BJ (cell line): ENCODE data around the gene PLXNB2. TPM values are rescaled to one million over a fixed set of nuclear protein-coding genes. Genes with fewer than 3 reads are reported as not detected.

Source experiments
- CTCF ChIA-PET: fragments of 350-600 bp; formaldehyde crosslinking; extraction: SDS; loops from one replicate; lab custom pipeline; 2021; ENCODE audit warnings: antibody characterized with exemption, inconsistent platforms; lab: Yijun Ruan, JAX
- POLR2A ChIA-PET: fragments of 300-600 bp; sonication (Branson Sonifier 250); formaldehyde crosslinking; extraction: SDS; loops from one replicate; lab custom pipeline; 2021; ENCODE audit warnings: antibody characterized with exemption; lab: Charles Lee
- DNase-seq: peaks from one replicate; pipeline ENCODE4 v3.0.0-alpha.2; 2011; ENCODE audit warnings: low read depth
- H3K27me3 ChIP-seq: 2 replicates; pipeline ENCODE4 v1.6.0; 2011; ENCODE audit warnings: low read length; ENCODE audit not compliant: control insufficient read depth, insufficient read depth
- H3K36me3 ChIP-seq: 2 replicates; pipeline ENCODE4 v1.5.1; 2011; ENCODE audit warnings: low read length; ENCODE audit not compliant: control insufficient read depth, insufficient read depth
- H3K4me3 ChIP-seq: 2 replicates; pipeline ENCODE4 v1.5.1; 2011; ENCODE audit warnings: low read depth, mild to moderate bottlenecking, control low read depth, low read length
- polyA plus RNA-seq: library from polyadenylated mRNA; depleted of rRNA; stranded (reverse); fragments of >200 nt; gene quantifications from 2 replicates; pipeline ENCODE4 v1.2.3, GENCODE V29; 2011
- TF ChIP-seq, protein P1 (sequence below): IDR thresholded peaks from 2 replicates; pipeline ENCODE4 v1.5.1; 2011; ENCODE audit warnings: low read depth, mild to moderate bottlenecking, control low read depth, inconsistent platforms, low read length, moderate library complexity; ENCODE audit not compliant: insufficient read depth

PLXNB2 gene
- polyA plus RNA-seq, 1 experiment, result 143 TPM

DNA sequence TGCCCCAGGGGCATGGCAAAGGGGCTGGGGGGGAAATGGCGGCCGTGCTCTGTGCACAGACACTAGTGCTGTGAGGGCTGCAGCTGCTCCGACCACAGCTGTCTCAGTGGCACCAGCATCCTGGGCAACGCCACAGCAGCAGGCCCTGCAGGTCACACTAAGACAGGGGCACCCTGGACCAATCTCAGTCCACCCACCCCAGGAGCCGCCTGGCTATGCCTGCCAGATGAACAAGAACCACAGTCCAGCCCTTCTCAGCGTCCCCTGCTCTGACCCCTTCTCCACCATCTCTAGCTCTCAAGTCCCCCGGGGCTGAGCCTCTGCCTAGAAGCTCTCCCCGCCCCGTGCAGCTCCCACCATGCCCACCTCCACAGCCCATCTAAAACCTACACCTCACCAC is 79.1 kb downstream of the PLXNB2 start:
- Histone ChIP-seq H3K4me3 (no peak overlapping the region), H3K27me3 (no peaks in the 10 kb centered on the region), H3K36me3 (peaks cover 24% of the 10 kb centered on the region)
- DNase-seq, result no peak
- ChIA-PET CTCF (interaction anchor here (2.2 kb wide), 1 partner anchor 8 kb away, joined by 9 read pairs; no protein-coding TSS in a partner anchor), POLR2A (no interaction called here)
- TF ChIP-seq, protein P1, sequence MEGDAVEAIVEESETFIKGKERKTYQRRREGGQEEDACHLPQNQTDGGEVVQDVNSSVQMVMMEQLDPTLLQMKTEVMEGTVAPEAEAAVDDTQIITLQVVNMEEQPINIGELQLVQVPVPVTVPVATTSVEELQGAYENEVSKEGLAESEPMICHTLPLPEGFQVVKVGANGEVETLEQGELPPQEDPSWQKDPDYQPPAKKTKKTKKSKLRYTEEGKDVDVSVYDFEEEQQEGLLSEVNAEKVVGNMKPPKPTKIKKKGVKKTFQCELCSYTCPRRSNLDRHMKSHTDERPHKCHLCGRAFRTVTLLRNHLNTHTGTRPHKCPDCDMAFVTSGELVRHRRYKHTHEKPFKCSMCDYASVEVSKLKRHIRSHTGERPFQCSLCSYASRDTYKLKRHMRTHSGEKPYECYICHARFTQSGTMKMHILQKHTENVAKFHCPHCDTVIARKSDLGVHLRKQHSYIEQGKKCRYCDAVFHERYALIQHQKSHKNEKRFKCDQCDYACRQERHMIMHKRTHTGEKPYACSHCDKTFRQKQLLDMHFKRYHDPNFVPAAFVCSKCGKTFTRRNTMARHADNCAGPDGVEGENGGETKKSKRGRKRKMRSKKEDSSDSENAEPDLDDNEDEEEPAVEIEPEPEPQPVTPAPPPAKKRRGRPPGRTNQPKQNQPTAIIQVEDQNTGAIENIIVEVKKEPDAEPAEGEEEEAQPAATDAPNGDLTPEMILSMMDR, result no peak

DNA sequence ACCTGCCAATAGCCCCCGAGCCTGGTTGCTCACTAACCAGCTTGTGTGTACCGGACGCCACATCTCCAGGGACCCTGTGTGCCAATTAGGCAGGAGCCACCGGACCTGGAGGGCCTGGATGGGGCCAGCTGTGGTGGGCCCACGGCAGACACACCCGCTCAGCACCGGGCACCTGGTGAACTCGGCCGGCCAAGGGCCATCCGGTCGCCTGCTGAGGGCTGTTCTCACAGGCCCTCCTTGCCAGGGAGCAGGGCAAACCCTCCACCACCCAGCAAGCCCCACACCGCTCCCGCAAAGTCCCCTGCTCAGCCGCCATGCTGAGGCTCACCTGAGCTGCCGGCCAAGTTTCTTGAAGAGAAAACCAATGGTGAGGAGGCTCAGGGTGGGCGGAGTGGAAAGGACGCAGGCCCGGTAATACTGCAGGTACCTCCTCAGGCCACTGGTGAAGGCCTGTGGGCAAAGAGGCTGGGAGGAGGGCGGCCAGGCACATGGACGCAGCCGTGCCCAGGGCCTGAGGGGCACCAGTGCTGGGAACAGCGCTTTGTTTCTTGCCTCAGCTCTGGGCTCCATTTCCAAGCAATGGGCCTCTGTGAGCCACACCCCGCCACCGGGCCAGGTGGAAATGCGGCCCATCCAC is 79.7 kb downstream of the PLXNB2 start:
- H3K4me3 ChIP-seq, result no peak overlapping the region
- TF ChIP-seq, protein P1, result no peak
- peaks cover 25% of the 10 kb centered on the region for H3K36me3 ChIP-seq
- ChIA-PET CTCF (interaction anchor here (2.2 kb wide), 1 partner anchor 9 kb away, joined by 9 read pairs; no protein-coding TSS in a partner anchor), POLR2A (no interaction called here)
- H3K27me3 ChIP-seq, result no peaks in the 10 kb centered on the region
- DNase-seq, result no peak

DNA sequence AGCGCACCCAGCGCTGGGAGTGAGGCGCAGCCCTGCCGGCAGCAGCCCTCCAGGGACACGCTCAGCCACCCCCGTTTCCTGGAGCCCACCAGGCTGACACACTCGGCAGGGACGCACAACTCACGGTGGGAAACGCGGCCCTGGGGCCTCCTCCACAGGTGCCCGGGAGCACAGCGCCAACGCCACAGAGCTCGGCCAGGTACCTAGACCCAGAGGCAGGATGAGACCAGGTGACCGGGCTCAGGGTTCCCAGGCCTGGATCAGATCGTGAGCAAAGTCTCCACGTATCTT is 80.6 kb downstream of the PLXNB2 start:
- Histone ChIP-seq H3K4me3 (no peak overlapping the region), H3K27me3 (no peaks in the 10 kb centered on the region), H3K36me3 (peaks cover 28% of the 10 kb centered on the region)
- DNase-seq, result no peak
- TF ChIP-seq, protein P1, result no peak
- CTCF ChIA-PET, result interaction anchor here (0.6 to 2.2 kb wide), 3 partner anchors 10 to 50 kb away, joined by 3 to 9 read pairs (median 3); no protein-coding TSS in a partner anchor
- POLR2A ChIA-PET, result no interaction called here

DNA sequence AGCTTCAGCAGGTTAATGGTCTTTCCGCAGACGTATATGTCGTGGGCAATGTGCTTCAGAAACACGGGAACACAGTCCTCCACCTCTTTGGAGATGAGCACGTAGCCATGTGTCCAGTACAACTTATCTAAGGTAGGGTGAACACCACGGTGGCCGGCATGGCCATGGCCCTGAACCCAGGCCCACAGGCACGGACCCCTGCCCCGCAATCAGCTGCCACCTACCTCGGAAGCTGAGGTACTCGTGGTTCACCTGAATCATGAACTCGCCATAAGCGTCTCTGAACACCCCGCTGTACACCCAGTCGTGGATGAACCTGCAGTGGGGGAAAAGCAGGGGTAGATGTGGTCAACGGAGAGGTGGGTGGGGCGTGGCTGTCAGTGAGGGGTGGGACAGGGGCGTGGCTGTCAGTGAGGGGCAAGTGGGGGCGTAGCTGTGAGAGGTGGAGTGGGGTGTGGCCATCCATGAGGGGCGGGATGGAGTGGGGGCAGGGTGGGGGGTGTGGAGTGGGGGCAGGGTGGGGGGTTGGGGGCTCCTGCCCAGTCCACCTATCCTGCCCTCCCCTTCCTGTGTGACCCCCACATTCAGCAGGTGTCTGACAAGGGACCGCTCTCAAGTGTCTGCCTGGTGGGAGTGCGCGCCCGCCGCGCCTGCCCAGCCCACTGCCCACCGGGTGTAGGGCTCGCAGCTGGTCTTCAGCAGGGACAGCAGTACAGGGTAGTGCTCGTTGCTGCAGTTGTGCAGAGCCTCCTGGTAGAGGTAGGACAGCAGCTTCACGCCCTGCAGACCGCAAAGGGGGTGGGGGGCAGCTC is 81.2 kb downstream of the PLXNB2 start:
- CTCF ChIA-PET, result interaction anchor here (0.6 to 2.2 kb wide), 4 partner anchors 11 to 50 kb away, joined by 3 to 9 read pairs (median 4); no protein-coding TSS in a partner anchor
- Histone ChIP-seq H3K36me3 (peaks cover 29% of the 10 kb centered on the region), H3K27me3 (no peaks in the 10 kb centered on the region), H3K4me3 (no peak overlapping the region)
- POLR2A ChIA-PET, result no interaction called here
- TF ChIP-seq, protein P1, result no peak
- no peak for DNase-seq
